ENCODE measurements around the gene ARMCX5.
A peak's percentile ranks its signal among the peaks of the same experiment; 100 is the strongest.

ARMCX5 gene

DNA sequence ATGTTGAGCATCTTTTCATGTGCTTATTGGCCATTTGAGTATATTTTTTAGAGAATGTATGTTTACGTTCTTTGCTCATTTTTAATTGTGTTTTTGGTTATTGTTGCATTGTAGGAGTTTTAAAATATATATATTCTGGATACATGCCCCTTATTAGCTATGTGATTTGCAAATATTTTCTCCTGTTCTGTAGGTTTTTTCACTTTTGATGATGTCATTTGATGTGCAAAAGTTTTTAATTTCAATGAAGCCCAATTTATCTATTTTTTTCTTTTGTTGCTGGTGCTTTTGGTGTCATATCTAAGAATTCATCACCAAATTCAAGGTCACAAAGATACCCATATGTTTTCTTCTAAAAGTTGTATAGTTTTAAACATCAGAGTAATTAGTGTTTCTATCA, 6.8 kb downstream of the ARMCX5 start:
- TF ChIP-seq, protein P1, sequence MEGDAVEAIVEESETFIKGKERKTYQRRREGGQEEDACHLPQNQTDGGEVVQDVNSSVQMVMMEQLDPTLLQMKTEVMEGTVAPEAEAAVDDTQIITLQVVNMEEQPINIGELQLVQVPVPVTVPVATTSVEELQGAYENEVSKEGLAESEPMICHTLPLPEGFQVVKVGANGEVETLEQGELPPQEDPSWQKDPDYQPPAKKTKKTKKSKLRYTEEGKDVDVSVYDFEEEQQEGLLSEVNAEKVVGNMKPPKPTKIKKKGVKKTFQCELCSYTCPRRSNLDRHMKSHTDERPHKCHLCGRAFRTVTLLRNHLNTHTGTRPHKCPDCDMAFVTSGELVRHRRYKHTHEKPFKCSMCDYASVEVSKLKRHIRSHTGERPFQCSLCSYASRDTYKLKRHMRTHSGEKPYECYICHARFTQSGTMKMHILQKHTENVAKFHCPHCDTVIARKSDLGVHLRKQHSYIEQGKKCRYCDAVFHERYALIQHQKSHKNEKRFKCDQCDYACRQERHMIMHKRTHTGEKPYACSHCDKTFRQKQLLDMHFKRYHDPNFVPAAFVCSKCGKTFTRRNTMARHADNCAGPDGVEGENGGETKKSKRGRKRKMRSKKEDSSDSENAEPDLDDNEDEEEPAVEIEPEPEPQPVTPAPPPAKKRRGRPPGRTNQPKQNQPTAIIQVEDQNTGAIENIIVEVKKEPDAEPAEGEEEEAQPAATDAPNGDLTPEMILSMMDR (IDR thresholded peaks at IDR 0.05; ENCODE audit: extremely low read depth, missing control alignments) = no peak
- no peak for DNase-seq (ENCODE audit: low spot score)

GRCh38 chrX:102610905-102611304, 11.6 kb downstream of the ARMCX5 start:
- DNase-seq (ENCODE audit: low spot score) = no peak
- TF ChIP-seq, protein P1 (IDR thresholded peaks at IDR 0.05; ENCODE audit: extremely low read depth, missing control alignments) = no peak

DNA sequence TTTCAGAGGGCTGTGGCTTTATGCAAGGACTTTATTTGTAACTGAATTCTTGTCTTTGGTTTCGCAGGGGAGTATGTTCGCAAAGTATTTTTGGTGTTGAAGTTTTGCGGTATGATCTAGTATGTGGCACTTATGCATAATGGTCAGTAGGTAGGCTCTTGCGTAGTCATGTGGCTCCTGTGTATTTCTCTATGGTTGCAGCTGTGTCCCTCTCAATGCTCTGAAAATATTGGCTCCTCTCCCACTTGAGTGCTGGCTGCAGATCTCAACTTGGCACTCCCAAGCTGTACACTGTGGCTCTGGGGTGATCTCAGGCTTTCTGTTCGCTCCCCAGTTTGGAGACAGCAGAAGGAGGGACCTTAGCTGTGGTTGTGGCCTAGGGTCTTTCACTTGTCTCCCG, 24.8 kb downstream of the ARMCX5 start:
- TF ChIP-seq, protein P1 (IDR thresholded peaks at IDR 0.05; ENCODE audit: extremely low read depth, missing control alignments) = no peak

DNA sequence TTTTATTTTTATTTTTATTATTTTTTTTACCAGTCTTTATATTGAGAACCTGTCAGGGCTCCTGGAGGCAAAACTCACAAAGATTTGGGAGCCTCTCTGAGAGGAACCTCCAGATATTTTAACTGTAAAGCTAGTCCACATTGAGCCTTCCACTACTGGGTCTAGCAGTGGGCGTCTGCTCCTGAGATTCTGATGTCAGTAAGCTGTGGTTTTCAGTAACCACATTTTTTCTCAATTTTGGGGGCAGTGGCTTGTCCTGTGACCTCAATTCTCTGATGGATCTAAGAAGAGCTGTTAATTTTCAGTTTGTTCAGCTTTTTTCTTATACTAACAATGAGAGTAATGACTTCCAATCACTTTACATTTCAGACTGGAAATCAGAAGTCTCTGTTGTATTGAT, 28.3 kb downstream of the ARMCX5 start:
- no peak for DNase-seq (ENCODE audit: low spot score)
- TF ChIP-seq, protein P1 (IDR thresholded peaks at IDR 0.05; ENCODE audit: extremely low read depth, missing control alignments) = no peak

More for the DNA sequence above, 24.8 kb downstream of the ARMCX5 start:
- no peak for DNase-seq (ENCODE audit: low spot score)

DNA sequence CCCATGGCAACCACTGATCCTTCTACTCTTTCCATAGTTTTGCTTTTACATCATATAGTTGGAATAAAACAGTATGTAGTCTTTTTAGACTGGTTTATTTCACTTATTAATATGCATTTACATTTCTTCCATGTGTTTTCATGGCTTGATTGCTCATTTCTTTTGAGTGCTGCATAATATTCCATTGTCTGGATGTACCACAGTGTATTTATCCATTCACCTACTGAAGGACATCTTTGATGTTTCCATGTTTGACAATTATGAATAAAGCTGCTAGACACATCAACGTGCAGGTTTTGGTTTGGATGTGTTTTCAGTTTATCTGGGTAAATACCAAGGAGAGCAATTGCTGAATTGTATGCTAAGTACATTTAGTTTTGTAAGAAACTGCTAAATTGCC, 38.2 kb downstream of the ARMCX5 start:
- TF ChIP-seq, protein P1 (IDR thresholded peaks at IDR 0.05; ENCODE audit: extremely low read depth, missing control alignments) = no peak
- no peak for DNase-seq (ENCODE audit: low spot score)

DNA sequence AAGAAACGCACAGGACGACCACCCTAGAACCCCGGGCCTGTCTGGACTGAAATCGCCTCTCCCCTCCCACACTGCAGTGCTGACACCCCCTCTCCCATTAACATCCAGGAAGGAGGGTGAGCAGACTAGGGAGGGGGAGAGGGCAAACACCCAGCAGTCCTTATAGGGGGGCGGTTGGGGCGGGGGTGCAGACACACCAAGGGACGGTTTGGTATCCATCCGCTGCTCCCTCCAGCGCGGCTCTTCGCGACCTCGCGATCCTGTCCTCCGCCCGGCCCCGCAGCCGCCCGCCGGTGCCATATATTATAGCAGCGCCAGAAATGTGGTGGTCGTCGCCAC, 51.6 kb downstream of the ARMCX5 start:
- TF ChIP-seq, protein P1 (IDR thresholded peaks at IDR 0.05; ENCODE audit: extremely low read depth, missing control alignments) = no peak

DNA sequence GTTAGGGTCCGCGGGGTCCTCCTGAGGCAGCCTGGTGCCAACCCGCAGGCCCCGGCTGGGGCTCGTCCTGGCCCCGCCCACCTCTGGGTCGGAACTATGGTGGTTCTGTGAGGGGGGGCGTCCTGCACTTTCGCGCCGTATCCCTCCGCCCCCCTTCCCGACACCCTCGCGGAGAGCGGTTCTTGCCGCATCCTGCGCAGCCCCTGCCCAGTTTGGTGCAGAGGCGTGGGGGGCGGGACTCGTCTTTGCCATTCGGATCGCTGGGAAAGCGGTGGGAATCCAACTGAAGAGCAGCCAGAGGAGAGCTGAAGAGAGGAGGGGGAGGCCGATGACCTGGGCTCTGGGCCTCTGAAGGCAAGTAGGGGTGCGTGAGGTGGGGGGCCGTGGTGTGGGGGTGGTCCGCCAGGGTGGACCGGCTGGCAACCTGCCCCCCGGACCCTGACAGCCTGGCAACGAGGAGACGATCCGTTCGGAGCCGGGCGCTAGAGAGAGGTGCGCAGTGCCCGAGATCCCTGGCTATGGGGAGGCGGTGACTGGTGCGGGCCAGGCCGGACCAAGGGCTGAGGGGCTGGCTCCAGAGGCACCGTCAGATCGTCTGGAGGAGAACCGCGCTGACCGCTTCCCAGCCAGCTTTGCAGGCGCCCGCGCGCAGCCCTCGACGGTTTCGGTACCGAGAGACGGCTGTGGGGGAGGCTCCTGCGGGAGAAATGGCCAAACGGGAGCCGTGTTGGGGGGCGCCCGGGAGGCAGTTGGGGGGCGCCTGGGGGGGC, 52.1 kb downstream of the ARMCX5 start, which contains the start of gene GPRASP1:
Gene GPRASP1, plus strand, starts transcription at position 242 of the 770 bp plus-strand sequence. CDS start 2,431 bp downstream, outside the sequence.
- TF ChIP-seq, protein P1 (IDR thresholded peaks at IDR 0.05; ENCODE audit: extremely low read depth, missing control alignments) = no peak
- DNase-seq (ENCODE audit: low spot score) = peak; percentile 13

More for the DNA sequence above, 51.6 kb downstream of the ARMCX5 start:
- DNase-seq (ENCODE audit: low spot score) = no peak
